ENCODE results near the gene GLCCI1. TPM values are rescaled to one million over a fixed set of nuclear protein-coding genes. Genes with fewer than 3 reads are reported as not detected.
A peak's percentile ranks its signal among the peaks of the same experiment; 100 is the strongest.

The GLCCI1 gene
- total and polyA plus RNA-seq, 5 donors from 2014 or later, result 12.6 to 88.1 (median 31.6) TPM

- H3K4me1 Mint-ChIP-seq, result peaks cover 23 to 98% (median 68%) of the 10 kb centered on the region in 4 donors
- H3K36me3 Mint-ChIP-seq, result peaks cover 7% of the 10 kb centered on the region
- H3K4me1 ChIP-seq (ENCODE audit: control insufficient read depth, insufficient read depth, low read length, poor library complexity, severe bottlenecking), result peaks cover 82% of the 10 kb centered on the region
- H3K27me3 ChIP-seq (ENCODE audit: control insufficient read depth, insufficient read depth, low read length), result no peaks in the 10 kb centered on the region
- no peaks in the 10 kb centered on the region for H3K27me3 Mint-ChIP-seq
- H3K4me3 ChIP-seq (ENCODE audit: low read depth, low read length), result peak overlapping the region; percentile 63
- H3K36me3 ChIP-seq (ENCODE audit: control insufficient read depth, insufficient read depth, low read length), result no peaks in the 10 kb centered on the region
- no peaks in the 10 kb centered on the region for H3K9me3 ChIP-seq (ENCODE audit: control insufficient read depth in 2 of 2, low read length in 2 of 2)
- no peaks in the 10 kb centered on the region for H3K9me3 Mint-ChIP-seq
- peak overlapping the region; percentile 91 for H3K27ac ChIP-seq (ENCODE audit: insufficient read depth, low read length, poor library complexity, severe bottlenecking)
- DNase-seq, result peak; percentile 23 to 72 (median 64)
- H3K4me3 Mint-ChIP-seq, result peak overlapping the region; percentile 4 to 66 (median 46)
- peak; percentile 44 to 52 for ATAC-seq (ENCODE audit: low read depth in 2 of 2)
- peak overlapping the region; percentile 87 to 98 (median 96) for H3K27ac Mint-ChIP-seq
These were observed 165.6 kb downstream of the GLCCI1 start for GRCh38 chr7:8134089-8134733.

GRCh38 chr7:8135417-8135816 is 166.8 kb downstream of the GLCCI1 start:
- H3K9me3 ChIP-seq (ENCODE audit: control insufficient read depth in 2 of 2, low read length in 2 of 2), result no peaks in the 10 kb centered on the region
- no peaks in the 10 kb centered on the region for H3K27me3 Mint-ChIP-seq
- no peaks in the 10 kb centered on the region for H3K36me3 ChIP-seq (ENCODE audit: control insufficient read depth, insufficient read depth, low read length)
- no peaks in the 10 kb centered on the region for H3K9me3 Mint-ChIP-seq
- H3K4me1 Mint-ChIP-seq, result peaks cover 26 to 98% (median 70%) of the 10 kb centered on the region in 4 donors
- peaks cover 7% of the 10 kb centered on the region for H3K36me3 Mint-ChIP-seq
- peaks cover 88% of the 10 kb centered on the region for H3K4me1 ChIP-seq (ENCODE audit: control insufficient read depth, insufficient read depth, low read length, poor library complexity, severe bottlenecking)
- DNase-seq (peak in 1 of 3 donors; percentile 33), ATAC-seq (ENCODE audit: low read depth in 2 of 2) (peak; percentile 19)
- H3K27ac Mint-ChIP-seq, result peak overlapping the region; percentile 87 to 96 (median 92)
- peak overlapping the region in 3 of 4 donors; percentile 26 to 51 (median 48) for H3K4me3 Mint-ChIP-seq
- H3K27ac ChIP-seq (ENCODE audit: insufficient read depth, low read length, poor library complexity, severe bottlenecking), result peak overlapping the region; percentile 91
- H3K27me3 ChIP-seq (ENCODE audit: control insufficient read depth, insufficient read depth, low read length), result no peaks in the 10 kb centered on the region
- H3K4me3 ChIP-seq (ENCODE audit: low read depth, low read length), result peak overlapping the region; percentile 9

- H3K4me1 Mint-ChIP-seq, result peaks cover 31 to 98% (median 71%) of the 10 kb centered on the region in 4 donors
- Histone ChIP-seq H3K9me3 (ENCODE audit: control insufficient read depth in 2 of 2, low read length in 2 of 2) (no peaks in the 10 kb centered on the region), H3K4me3 (ENCODE audit: low read depth, low read length) (peak overlapping the region; percentile 83), H3K4me1 (ENCODE audit: control insufficient read depth, insufficient read depth, low read length, poor library complexity, severe bottlenecking) (peaks cover 88% of the 10 kb centered on the region), H3K27ac (ENCODE audit: insufficient read depth, low read length, poor library complexity, severe bottlenecking) (peak overlapping the region; percentile 91), H3K36me3 (ENCODE audit: control insufficient read depth, insufficient read depth, low read length) (no peaks in the 10 kb centered on the region), H3K27me3 (ENCODE audit: control insufficient read depth, insufficient read depth, low read length) (no peaks in the 10 kb centered on the region)
- DNase-seq (no peak), ATAC-seq (ENCODE audit: low read depth in 2 of 2) (no peak)
- peak overlapping the region; percentile 87 to 96 (median 92) for H3K27ac Mint-ChIP-seq
- no peaks in the 10 kb centered on the region for H3K27me3 Mint-ChIP-seq
- H3K4me3 Mint-ChIP-seq, result peak overlapping the region; percentile 16 to 48 (median 36)
- H3K36me3 Mint-ChIP-seq, result peaks cover 7% of the 10 kb centered on the region
- H3K9me3 Mint-ChIP-seq, result no peaks in the 10 kb centered on the region
These were observed 167.6 kb downstream of the GLCCI1 start for GRCh38 chr7:8136051-8136730.

Measured in CD4-positive, CD25-positive, alpha-beta regulatory T cell (primary cell).